GM06990 (cell line): ENCODE data around the gene CHURC1.

ENCODE experiments used
- DNase-seq: peaks from one replicate; pipeline ENCODE4 v3.0.0-alpha.2; 2011; ENCODE audit not compliant: insufficient read length; ENCODE audit errors: extremely low read depth
- H3K27me3 ChIP-seq: replicated peaks from 2 replicates; pipeline ENCODE4 v1.6.0; 2011; ENCODE audit warnings: low read length; ENCODE audit not compliant: control insufficient read depth, insufficient read depth
- H3K36me3 ChIP-seq: 2 replicates; pipeline ENCODE4 v1.5.1; 2011; ENCODE audit warnings: low read length; ENCODE audit not compliant: control insufficient read depth, insufficient read depth
- H3K4me3 ChIP-seq: replicated peaks from 2 replicates; pipeline ENCODE4 v1.5.1; 2011; ENCODE audit warnings: low read depth, mild to moderate bottlenecking, control low read depth, low read length
- TF ChIP-seq, protein P1 (sequence below): IDR thresholded peaks from 2 replicates; pipeline ENCODE4 v1.5.1; 2011; ENCODE audit warnings: low read length, control low read depth, mild to moderate bottlenecking, inconsistent platforms; ENCODE audit not compliant: insufficient read depth, poor library complexity, severe bottlenecking

Gene CHURC1

DNA sequence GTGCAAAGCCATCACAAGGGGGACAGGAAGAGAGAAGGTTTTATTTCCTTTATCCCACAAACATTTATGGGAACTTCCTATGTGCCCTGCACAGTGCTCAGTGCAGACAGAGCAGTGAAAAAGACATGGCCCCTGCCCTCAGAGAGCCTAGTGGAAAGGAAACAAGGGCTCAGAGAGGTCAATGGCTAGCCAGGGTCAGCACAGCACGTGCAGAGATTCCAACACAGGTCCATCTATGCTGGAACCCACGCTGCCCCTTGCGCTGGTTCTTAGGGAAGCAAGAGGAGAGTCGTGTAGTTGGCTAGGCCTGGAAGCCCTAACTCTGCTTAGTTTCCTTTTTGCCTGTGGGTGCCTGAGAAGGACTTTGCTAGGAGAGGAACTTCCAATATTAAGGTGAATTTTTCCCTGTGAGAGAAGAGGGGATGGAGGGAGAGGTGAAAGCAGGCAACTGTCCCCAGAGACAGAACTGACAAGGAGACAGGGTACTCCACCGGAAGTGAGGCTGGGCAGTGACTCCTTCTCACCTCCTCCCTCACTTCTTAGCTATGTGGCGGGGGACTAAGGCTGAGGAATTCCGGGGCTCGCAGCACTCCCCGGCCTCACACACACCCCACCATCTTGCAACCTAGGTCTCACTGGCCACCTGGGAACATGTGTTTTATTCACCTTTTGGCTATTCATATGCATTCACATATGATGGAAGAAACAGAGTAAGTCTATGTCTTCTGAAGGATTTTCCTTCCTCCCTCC is 40.4 kb downstream of the CHURC1 start:
- Histone ChIP-seq H3K36me3 (no peaks in the 10 kb centered on the region; the same call in 1 of the 2 replicates), H3K4me3 (no peak overlapping the region), H3K27me3 (no peaks in the 10 kb centered on the region)
- TF ChIP-seq, protein P1, sequence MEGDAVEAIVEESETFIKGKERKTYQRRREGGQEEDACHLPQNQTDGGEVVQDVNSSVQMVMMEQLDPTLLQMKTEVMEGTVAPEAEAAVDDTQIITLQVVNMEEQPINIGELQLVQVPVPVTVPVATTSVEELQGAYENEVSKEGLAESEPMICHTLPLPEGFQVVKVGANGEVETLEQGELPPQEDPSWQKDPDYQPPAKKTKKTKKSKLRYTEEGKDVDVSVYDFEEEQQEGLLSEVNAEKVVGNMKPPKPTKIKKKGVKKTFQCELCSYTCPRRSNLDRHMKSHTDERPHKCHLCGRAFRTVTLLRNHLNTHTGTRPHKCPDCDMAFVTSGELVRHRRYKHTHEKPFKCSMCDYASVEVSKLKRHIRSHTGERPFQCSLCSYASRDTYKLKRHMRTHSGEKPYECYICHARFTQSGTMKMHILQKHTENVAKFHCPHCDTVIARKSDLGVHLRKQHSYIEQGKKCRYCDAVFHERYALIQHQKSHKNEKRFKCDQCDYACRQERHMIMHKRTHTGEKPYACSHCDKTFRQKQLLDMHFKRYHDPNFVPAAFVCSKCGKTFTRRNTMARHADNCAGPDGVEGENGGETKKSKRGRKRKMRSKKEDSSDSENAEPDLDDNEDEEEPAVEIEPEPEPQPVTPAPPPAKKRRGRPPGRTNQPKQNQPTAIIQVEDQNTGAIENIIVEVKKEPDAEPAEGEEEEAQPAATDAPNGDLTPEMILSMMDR = no peak
- no peak for DNase-seq

DNA sequence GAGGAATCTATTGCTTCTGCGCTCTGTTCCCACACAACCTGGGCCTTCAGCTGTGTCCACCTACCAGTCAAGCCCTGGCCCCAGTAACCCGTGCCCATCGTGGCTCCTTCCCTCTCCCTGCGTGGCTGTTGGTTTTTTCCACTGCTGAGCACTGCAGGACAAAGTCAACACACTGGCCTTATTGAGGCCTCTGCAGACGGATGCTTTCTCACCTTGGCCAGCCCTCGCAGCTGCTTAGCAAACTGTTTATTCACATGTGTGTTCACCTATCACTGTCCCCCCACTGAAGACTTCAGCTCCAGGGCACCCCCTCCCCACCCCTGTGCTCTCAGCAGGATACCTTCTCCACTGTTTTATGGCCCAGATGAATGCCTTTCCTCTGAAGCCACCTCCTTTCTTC is 41.0 kb downstream of the CHURC1 start:
- DNase-seq = no peak
- no peak overlapping the region for H3K4me3 ChIP-seq
- H3K36me3 ChIP-seq = no peaks in the 10 kb centered on the region; the same call in 1 of the 2 replicates

DNA sequence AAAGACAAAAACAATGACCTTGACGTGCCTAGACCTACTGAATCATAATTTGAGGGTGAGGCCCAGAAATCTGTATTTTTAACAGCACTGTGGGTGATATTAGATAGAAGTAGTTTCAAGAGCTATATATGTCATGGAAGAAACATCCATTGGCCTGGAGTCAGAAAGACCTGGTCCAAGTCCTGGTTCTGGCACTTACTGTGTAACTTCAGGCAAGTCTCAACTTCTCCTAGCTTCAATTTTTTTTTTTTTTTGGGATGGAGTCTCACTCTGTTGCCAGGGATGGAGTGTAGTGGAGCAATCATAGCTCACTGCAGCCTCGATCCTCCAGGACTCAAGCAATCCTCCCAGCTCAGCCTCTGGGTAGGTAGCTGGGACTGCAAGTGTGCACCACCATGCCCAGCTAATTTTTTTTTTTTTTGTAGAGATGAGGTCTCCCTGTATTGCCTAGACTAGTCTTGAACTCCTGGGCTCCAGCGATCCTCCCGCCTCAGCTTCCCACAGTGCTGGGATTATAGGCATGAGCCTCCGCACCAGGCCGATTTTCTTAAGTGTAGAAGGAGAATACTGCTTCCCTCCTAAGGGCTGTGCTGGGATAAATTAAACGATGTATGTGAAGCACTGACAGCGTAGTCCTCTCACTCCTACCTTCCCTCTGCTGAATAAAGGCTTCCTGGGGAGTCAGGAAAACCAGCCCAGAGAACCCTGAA is 42.6 kb downstream of the CHURC1 start:
- no peak for DNase-seq
- no peak overlapping the region for H3K4me3 ChIP-seq
- TF ChIP-seq, protein P1 = no peak

More for the DNA sequence above, 41.0 kb downstream of the CHURC1 start:
- no peaks in the 10 kb centered on the region for H3K27me3 ChIP-seq
- TF ChIP-seq, protein P1 = no peak

DNA sequence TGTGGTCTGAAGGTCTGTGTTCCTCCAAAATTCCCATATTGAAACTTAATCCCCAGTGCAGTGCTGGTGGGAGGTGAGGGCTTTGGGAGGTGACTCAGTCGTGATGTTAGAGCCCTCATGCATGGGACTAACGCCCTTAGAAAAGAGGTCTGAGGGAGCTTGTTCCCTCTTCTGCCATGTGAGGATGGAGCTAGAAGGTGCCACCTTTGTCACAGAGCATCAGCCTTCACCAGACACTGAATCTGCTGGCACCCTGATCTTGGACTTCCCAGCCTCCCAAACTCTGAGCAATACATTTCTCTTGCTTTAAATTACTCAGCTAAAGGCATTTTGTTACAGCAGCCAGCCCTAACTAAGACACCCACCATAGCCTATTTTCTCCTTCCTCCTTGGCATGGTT is 43.9 kb downstream of the CHURC1 start:
- DNase-seq = no peak
- Histone ChIP-seq H3K27me3 (no peaks in the 10 kb centered on the region), H3K36me3 (no peaks in the 10 kb centered on the region), H3K4me3 (no peak overlapping the region)
- TF ChIP-seq, protein P1 = no peak

More for the DNA sequence above, 42.6 kb downstream of the CHURC1 start:
- no peaks in the 10 kb centered on the region for H3K27me3 ChIP-seq
- H3K36me3 ChIP-seq = no peaks in the 10 kb centered on the region; the same call in 1 of the 2 replicates

DNA sequence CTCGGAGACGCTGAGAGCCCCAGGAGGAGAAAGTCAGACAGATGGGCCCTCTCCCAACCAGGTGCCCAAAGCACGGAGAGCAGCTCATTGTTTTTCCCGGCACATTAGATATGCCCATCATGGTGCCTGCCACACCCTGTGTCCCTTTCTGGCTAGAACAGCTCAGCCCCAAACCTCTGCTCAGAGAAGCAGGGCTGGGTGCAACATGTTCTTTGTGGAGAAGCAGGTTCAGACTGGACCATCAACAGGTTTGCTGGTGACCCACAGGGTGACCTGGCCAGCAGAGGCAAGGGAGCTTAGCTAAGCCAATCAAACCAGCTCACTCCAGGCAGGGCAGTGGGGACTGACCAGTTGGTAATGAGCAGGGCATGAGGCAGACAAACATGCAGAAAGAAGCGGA is 44.5 kb downstream of the CHURC1 start:
- Histone ChIP-seq H3K4me3 (no peak overlapping the region), H3K36me3 (no peaks in the 10 kb centered on the region), H3K27me3 (no peaks in the 10 kb centered on the region)
- TF ChIP-seq, protein P1 = no peak
- DNase-seq = no peak
